NCI-H2227 treated with DMSO at 0.1 percent for 48 hours (cell line): ENCODE results near the gene ANAPC13.

Source experiments
- DNase-seq: peaks from one replicate; lab custom pipeline; 2025; lab: John Stamatoyannopoulos, UW

Gene ANAPC13

DNA sequence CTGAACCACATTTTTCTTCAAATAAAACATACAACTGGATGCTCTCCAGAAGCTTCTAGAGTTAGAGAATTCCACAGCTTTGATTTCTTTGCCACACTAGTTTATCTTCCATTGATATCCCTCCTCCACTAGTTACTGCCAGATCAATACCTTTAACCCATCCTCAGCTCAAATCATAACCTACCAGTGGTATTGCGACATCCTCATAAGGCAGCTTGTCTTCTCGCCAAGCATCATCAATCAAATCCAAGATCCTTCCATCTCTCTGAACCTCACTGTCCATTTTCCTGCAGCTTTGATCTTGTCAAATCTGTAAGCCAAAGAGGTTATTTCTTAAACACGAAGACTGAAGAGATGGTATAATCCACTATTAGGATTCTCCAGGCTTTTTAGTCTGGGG, 3.2 kb downstream of the ANAPC13 start:
- no peak for DNase-seq

DNA sequence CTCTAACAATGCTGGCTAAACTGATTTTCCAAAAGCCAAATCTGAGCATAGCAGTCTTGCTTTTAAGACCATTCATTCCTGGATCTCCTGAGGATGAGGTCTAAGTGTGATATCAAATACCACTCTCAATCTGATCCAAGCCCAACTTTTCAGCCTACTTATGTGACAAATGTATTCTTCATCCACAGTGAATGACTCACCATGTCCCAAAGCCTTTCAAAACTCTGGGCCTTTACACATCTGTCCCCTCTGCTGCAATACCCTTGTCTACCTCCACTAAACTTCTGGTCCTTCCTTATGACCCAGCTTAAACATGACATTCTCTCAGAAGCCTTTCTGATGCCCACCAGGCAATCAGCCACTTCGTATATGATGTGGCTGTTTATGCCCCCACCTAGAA, 4.6 kb downstream of the ANAPC13 start:
- no peak for DNase-seq

DNA sequence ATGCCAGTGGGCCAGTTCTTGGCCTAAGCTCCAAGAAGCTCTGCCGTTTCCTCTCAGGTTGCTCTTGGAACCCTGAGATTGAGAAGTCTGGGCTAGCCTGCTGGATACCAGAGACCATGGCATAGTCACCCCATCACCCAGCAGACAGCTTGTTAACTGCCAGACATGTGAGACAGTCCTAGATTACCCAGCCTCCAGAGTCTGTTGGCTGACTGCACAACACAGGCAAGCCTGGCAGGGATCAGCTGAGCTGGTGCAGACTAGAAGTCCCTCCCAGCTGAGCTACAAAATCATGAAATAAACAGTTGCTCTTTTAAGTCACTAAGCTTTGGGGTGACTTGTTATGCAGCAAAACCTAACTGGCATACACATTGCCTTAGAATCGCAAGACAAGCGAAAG, 5.2 kb downstream of the ANAPC13 start:
- DNase-seq = no peak

DNA sequence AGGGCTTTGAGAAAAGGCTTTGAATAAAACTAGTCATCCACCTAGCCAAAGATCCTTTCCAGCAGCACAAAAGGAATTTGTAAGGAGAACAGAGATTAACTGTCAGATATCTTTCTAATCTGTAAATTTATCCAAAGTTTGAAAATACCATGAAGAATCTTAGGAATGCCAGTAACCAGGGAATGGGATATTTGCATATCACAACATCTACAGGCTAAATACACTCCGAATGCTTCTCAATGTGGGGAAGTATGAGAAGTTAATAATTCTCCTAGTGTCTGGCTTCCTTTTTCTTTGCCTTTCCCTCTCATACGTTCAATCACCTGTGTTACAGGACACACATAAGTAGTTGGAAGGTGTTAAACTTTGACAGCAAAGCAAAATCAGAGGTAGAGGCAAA, 7.8 kb downstream of the ANAPC13 start:
- no peak for DNase-seq

DNA sequence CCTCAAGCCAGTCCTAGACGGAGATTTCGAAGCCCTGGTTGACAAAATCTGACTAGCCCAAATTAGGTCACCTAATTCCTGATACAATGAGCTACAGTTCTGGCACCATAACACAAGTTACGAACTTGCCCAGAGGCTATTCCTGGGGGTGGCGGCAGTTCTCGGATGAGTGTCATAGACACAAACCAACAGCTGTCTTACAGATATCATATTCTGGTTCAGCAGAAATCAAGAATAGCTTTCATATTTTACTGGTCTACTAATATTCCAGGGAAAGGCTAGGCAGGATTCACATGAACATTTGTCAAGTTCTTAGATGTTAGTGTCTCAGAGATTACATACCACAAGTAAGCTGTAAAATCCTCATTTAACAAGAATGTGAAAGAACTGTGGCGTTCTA, 8.8 kb downstream of the ANAPC13 start:
- DNase-seq = no peak

DNA sequence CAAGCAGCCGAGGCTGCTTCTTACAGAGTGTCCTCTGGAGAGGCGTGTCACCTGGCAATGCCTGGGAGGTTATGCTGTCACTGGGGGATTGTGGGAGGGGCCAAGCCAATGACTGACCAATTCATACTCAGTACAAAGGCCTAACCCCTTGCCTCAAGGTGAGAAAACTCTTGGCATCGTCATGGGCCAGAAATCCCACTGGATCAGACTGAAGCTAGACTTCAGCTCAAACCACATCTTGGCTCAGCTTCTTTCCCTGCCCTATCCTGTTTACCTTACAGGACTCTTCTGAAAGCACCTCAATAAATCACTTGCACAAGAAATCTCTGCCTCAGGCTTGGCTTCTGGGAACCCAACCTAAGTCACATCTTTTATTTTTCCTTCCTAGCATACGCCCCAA, 9.5 kb downstream of the ANAPC13 start:
- DNase-seq = no peak

DNA sequence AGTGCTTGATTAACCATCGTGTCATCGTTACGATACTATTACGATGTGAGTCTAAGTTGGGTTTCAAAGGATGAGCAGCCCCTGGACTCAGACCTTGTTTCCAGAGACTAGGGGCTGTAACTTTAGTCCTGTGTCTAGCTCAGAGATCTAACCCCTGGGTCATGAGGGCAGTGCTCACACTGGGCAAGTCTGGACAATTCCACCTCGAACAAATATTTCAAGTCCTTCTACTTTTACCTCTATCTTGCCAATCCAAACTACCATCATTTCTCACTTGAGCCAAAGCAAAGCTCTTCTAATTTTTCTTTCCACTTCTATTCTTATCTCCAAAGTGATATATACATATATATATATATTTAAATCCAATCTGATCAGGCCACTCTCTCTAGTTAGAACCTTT, 10.8 kb downstream of the ANAPC13 start:
- no peak for DNase-seq

DNA sequence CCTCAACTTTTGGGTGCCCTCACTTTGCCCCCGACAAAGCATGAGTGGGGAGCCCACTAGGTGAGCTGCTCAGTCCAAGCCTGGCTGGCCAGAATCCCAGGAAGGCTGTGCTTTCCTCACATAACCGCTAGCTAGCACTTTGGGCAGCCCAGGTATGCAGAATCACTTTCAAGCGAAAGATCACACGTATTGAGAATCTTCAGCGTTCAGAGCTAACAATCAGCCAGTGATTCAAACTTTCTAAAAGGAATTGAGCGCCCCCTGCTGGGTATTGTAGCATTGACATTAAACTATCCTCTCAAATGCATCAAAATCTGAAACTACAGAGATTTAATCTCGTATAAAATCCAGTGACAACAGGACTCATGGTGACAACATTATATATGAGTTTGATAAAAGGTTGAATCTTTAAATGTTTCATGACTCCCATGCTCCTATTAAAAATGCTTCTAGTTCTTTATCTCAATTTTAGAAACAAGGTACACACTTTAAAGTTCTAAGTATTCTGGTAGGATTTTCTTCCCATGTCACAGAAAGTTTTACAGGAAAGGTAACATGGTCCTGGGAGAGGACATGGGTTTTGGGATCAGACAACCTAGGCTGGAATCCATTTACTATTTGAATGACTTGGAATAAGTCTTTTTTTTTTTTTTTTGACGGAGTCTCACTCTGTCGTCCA, 11.8 kb downstream of the ANAPC13 start:
- peak; percentile 45 for DNase-seq

DNA sequence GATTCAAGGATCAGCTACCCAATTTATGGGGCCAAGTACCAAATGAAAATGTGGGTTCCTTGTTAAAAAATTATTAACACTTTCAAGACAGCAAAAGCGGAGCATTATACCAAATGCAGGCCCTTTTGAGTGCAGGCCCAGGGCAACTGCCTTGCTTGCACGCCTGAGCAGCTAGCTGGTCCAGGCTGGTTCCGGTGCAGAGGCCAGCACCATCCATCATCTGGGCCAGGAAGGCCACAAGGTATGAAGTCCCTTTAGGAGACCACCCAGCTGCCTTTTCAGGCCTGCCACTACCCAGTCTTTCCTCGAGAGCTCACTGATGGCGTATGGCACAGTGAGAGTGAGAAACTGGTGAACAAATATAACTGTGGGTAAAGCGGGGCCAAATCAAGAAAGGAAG, 13.0 kb downstream of the ANAPC13 start:
- DNase-seq = no peak

DNA sequence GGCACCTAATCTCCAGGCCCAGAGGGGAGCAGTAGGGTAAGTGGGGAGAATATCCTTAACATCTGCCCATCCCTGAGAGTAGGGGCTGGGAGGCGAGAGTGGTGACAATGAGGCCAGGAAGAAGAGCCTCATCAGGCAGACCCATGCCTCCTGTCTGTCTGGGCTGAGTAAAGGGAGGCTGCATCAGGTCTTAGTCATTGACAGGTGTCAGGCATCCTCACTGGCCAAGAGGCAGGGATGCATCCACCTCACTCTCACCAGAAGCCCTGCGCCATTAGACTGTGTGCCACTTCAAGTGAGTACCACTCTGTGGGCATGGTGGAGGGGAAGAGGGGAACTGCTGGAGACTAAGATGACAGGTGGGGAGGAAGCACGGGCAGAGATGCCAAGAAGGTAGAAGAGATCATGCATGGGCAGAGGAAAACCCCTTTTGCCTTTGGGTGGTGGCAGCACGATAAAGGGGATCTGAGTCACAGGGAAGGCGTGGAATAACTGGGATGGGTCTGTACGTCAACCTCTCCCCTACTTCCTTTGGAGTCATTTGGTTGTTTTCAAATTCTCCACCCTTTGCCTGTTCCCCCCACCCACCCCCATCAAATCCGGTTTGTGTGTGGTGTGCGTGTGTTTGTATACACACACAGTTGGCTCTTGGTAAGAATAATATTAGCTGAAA, 14.1 kb downstream of the ANAPC13 start:
- no peak for DNase-seq

DNA sequence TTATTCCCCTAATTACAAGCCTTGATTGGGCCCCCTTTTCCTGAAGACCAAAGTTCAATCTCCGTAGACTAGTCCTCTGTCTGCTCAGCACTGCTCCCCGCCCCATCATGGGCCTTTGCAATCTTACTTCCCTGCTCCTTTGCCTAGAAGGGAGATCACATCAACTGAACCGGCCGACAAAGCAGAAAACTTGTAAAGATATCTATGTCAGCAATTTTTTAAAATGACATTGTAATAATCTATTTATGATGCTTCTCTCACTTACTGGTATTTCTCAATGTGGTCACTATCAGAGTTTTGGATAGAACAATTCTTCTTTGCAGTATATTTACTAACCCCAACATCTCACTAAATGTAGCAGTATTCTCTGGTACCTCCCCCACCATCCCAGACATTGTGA, 17.3 kb downstream of the ANAPC13 start:
- no peak for DNase-seq

DNA sequence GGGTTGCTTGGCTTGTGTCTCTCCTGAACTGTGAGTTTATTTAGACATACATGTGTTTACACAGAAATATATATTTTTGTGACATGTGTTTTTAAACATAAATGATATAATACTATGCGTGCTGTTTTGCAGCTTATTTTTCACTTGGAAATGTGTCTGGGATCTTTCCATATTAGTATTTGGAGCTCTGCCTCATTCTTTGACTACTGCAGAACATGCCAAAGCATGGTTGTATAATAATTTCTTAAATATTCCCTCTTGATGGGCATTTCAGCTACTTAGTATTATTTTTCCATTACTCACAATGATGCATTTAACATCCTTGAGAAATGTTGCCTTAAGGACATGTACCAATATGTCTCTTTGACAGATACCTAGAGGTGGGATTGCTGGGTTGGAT, 19.5 kb downstream of the ANAPC13 start:
- no peak for DNase-seq

DNA sequence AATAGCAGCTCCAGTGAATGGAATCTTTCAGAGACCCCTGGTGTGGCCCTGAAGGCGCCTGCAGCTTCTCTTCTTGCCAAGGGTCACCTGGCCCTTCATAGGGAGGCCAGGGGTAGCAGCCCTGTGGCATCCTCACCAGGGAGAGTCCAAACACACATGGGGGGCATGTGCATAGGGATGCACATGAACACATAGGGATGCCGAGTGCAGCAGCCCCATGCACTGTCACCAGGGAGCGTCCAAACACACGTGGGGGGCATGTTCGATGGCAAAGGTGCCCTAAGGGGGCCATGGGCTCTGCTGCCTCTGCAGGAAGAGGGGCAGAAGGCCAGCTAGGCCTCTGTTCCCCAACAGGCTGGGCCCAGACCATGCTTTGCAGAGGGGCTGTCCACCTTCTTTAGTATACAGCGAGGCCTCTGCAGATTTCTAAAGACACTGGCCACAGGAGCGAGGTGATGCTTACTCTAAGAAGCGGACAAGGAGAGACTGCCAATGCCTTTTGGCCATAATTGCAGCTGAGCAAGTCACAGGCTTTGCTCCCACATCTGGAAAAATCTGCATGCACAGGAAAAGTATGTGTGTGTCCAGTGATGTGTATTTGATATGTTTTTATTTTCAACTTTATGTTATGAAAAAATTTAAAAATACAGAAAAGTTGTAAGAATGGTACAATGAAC, 21.0 kb downstream of the ANAPC13 start:
- no peak for DNase-seq

DNA sequence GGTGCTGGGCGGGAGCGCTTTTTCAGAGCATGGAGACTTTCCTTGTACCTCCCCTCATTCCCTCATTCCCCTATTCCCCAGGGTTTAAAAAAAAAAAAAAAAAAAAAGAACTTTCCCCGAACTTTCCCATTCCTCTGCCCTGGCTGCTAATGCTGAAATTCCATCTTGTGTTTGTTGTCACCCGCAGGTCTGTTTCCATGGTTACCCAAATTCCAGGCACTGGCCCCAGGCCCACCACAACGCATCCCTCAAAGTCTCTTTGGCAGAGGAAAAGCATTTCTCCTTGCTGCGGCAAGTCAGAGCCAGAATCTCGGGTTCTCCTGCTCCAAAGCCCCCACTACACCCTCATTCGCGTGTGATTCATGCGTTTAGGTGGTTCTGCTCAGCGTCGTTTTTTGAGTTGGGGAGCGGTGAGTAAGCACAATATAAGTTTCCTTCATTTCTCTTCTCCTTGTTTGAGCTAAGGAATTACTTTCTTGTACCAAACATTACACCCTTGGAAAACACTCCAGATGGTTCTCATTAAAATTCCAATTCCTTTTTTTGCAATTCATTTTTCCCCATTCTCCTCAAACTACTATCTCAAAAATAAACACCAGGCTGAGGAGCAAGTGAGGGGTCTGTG, 21.6 kb downstream of the ANAPC13 start:
- no peak for DNase-seq

DNA sequence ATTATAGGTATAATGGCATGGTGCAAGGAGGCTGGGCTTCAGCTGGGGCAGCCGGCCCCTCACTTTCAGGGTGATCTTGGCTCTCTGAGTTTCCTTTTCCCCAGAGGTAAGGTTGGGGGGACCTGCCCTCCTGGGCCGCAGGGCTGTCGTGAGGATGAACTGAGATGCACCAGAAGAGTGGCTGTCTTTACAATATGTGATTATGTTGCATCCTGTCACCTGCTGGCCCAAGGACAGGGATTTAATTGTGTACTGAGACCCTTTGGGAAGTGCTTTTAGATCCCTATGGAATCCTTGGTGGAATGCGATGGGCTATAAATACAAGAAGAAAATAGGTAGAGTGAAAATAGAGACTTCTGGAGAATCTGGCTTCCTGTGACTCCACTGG, 22.1 kb downstream of the ANAPC13 start:
- DNase-seq = no peak

DNA sequence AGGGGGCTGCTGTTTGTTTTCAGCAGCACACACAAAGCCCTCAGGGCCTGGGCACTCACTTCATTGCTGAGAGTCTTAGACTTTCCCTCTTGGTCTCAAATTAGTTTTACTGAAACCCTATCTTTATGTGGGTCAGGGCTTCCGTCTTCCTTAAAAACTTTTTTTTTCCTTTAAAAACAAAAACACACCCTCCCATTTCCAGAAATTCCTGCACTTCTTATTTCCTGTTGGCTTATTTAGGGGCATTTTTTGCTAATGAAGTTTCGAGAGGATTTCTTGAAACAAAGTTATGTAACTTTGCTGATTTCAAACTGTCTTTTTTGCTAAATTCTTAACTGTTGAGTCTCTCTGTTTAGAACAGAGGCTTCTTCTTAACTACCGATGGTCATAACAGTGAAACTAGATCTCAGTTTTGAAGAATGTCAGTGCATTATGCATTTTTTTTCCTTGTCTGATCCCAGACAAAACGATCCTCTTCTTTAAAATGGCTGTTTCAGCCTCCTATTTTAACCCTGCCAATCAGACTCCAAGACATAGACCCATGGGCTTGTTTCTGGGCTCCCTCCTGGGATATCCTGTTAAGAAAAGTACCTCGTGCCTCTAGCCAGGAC, 23.3 kb downstream of the ANAPC13 start:
- no peak for DNase-seq

DNA sequence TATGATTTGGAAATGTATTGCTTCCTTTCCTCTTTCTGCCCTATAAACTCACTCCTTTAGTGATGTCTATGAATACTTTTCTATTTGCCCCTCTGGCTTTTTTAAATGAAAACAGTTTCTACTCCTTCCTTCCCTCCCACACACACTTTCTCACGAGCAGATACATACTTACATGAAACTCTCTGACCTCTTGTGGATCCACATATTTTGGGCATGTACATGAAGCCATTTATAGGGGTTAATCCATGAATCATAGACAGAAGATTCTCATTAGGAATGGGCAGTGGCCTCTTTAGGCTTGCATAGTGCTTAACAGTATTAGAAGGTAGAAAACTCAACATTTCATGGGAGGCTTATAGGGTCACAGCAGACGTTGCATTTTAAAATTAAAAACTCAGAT, 24.8 kb downstream of the ANAPC13 start:
- DNase-seq = no peak

DNA sequence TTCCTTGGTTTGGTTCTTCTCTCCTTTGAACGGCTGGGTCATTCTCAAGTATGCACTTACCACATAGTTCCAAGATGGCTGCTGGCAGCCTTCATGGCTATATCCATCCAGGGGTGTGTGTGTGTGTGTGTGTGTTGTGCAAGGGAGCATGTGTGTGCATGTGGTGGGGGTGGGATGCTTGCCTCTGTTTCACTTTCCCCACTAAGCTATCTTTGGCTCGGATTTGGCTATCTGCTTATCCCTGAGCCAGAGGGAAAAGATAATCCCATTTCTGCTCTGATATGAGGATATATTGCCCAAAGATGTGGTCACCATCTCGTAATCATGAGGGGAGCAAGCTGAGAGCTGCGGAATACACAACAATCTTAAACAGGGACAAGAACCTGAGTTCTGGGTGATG, 26.2 kb downstream of the ANAPC13 start:
- DNase-seq = no peak

DNA sequence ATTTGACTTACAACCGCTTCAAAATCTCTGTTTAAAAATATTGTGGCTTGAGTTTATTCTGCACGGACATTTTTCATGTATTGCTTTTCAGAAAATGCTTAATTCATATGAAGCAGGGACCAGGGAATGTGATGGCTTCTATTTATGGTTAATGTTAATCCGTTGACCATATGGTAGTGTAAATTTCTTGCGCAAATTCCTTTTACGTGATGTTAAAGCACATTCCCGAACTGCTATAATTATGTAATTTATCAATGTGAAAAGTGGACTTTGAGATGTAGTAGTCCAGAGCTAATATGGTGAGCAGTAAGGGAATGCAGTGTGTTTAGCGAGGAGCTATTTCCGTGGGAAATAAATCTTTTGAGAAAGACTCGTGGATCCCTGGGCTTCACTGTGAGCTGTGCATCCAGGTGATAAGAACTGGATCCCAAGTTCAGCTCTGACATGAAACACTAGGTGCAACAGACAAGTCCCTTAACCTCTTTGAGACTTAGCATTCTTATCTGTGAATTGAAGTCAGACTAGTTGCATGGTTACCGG, 27.3 kb downstream of the ANAPC13 start:
- no peak for DNase-seq

DNA sequence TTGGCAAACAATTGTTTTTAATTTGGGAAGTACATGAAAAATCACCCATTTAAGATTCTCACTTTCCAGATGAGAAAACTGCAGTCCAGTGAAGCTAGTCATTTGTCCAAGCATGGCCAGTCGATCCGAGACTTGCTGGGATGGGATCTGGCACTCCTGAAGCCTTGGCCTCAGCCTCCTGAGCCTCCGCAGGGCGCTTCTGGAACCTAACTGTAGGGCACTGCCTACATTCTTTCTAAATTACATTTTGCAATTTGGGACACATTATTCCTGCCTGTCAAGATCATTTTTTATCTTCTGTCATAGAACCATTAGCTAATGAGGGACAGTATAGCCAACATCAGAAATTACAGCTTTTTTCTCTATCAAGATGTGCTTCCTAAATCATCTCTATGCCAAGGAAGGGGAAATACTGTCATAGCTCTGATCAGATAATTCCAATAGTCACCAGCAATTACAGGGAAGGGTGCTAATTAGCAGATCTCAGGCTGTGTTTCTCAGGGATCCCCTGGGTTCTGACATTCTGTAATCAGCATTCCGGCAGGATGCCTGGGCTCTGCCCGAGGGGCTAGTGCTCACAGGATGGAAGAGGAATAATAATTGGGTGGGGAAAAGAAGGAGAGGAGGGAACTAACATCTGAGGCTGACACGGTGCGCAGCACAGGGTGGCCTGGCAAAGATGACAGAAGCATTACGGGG, 28.3 kb downstream of the ANAPC13 start:
- DNase-seq = no peak

DNA sequence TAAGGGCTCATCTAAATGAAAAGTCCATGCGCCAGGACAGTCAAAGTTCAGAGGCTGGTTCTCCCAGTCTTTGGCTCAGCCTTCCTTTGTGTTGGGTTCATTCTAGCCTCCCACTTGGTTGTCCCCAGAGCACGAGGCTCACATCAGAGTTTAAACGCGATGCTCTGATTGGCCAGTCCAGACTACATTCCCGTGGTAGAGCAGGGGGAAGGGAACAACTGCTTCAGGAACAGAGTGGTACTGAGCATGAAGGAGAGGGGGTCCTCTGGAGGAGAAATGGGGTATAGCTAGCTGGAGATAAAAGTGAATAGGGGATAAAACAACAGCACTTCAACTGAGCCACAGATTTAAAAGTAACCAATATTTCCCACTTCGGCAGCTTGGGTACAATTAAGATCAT, 32.2 kb downstream of the ANAPC13 start:
- no peak for DNase-seq

DNA sequence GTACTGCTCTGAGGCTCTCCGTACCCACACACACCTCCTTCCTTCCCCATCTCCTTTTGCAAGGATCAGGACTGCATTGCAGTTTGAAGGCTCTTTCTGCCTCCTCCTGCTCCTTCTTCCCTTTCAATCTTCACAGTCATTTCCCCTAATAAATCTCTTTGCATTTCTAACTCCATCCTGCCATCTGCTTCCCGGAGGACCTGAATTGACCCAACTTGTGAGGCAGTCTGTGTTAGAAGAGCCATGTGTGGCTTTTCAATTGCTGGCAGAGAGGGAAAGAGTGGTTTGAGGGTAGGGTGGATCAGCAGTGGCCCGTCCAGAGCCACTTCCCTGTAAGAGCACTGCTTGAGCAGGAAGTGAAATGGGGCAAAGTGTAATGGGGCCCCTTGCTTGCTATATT, 35.8 kb downstream of the ANAPC13 start:
- DNase-seq = no peak
